IMR-90 (cell line): Measurements from ENCODE around the gene AGPAT3. TPM values are rescaled to one million over a fixed set of nuclear protein-coding genes. Genes with fewer than 3 reads are reported as not detected.

Source experiments
- ATAC-seq: fragments of 200-7000 bp; cut with Tn5 transposase; 2 replicates; pipeline ENCODE4 v1.9.1; 2020; ENCODE audit warnings: low read depth, mild to moderate bottlenecking, moderate library complexity
- BruUV-seq: library from RNA; stranded (reverse); fragments of 400-500 nt; replicated peaks from 2 replicates; lab custom pipeline; 2021; lab: Mats Ljungman, UMichigan
- CTCF ChIA-PET: fragments of 300-600 bp; formaldehyde crosslinking; extraction: SDS; loops from one replicate; lab custom pipeline; 2021; ENCODE audit warnings: antibody characterized with exemption; lab: Yijun Ruan, JAX
- POLR2A ChIA-PET: fragments of 300-600 bp; sonication (Branson Sonifier 250); formaldehyde crosslinking; loops from one replicate; lab custom pipeline; 2022; ENCODE audit warnings: antibody characterized with exemption; ENCODE audit not compliant: unreplicated experiment; lab: Charles Lee
- DNase-seq: peaks from one replicate; pipeline ENCODE4 v3.0.0; 2013
- H2AFZ ChIP-seq: replicated peaks from 2 replicates; pipeline ENCODE3; 2013; ENCODE audit warnings: low read length, mild to moderate bottlenecking; ENCODE audit not compliant: poor library complexity
- H2AK5ac ChIP-seq: 2 replicates; pipeline ENCODE4 v1.6.1; 2013; ENCODE audit warnings: low read depth, low read length, inconsistent platforms
- H2AK9ac ChIP-seq: replicated peaks from 2 replicates; pipeline ENCODE3; 2013; ENCODE audit warnings: mild to moderate bottlenecking, low read depth, low read length, moderate library complexity; ENCODE audit not compliant: poor library complexity
- H2BK120ac ChIP-seq: 2 replicates; pipeline ENCODE4 v1.6.1; 2013; ENCODE audit warnings: low read depth, low read length, inconsistent platforms
- H2BK15ac ChIP-seq: 3 replicates; pipeline ENCODE4 v1.6.1; 2013; ENCODE audit warnings: low read depth, low read length, inconsistent platforms
- H2BK20ac ChIP-seq: 2 replicates; pipeline ENCODE4 v1.6.1; 2013; ENCODE audit warnings: low read depth, mild to moderate bottlenecking, inconsistent platforms, low read length, moderate library complexity
- H2BK5ac ChIP-seq: 2 replicates; pipeline ENCODE4 v1.6.1; 2013; ENCODE audit warnings: mild to moderate bottlenecking, low read depth, low read length, inconsistent platforms; ENCODE audit not compliant: poor library complexity, severe bottlenecking
- H3K14ac ChIP-seq: replicated peaks from 2 replicates; pipeline ENCODE4 v1.6.1; 2013; ENCODE audit warnings: low read depth, low read length, inconsistent platforms
- H3K18ac ChIP-seq: 2 replicates; pipeline ENCODE4 v1.6.1; 2013; ENCODE audit warnings: low read depth, low read length, control low read depth
- H3K23ac ChIP-seq: 2 replicates; pipeline ENCODE4 v1.6.1; 2013; ENCODE audit warnings: low read depth, low read length, inconsistent platforms
- H3K27ac ChIP-seq: 2 replicates; pipeline ENCODE4 v1.5.1; 2013; ENCODE audit warnings: mild to moderate bottlenecking, control low read depth, low read length; ENCODE audit not compliant: insufficient read depth
- H3K27me3 ChIP-seq: 2 replicates; pipeline ENCODE4 v1.6.1; 2013; ENCODE audit warnings: low read length; ENCODE audit not compliant: control insufficient read depth, insufficient read depth
- H3K36me3 ChIP-seq: 2 replicates; pipeline ENCODE4 v1.6.1; 2013; ENCODE audit warnings: low read length, mixed read lengths; ENCODE audit not compliant: control insufficient read depth, insufficient read depth
- H3K4ac ChIP-seq: 2 replicates; pipeline ENCODE4 v1.6.1; 2013; ENCODE audit warnings: low read depth, low read length, inconsistent platforms
- H3K4me1 ChIP-seq: 2 replicates; pipeline ENCODE4 v1.6.1; 2013; ENCODE audit warnings: low read length, mixed read lengths; ENCODE audit not compliant: control insufficient read depth, insufficient read depth
- H3K4me2 ChIP-seq: 2 replicates; pipeline ENCODE4 v1.6.1; 2013; ENCODE audit warnings: low read depth, mild to moderate bottlenecking, control low read depth, low read length, moderate library complexity
- H3K4me3 ChIP-seq: 2 replicates; pipeline ENCODE4 v1.5.1; 2013; ENCODE audit warnings: low read depth, mild to moderate bottlenecking, control low read depth, low read length, moderate library complexity; ENCODE audit not compliant: insufficient read depth
- H3K56ac ChIP-seq: 2 replicates; pipeline ENCODE4 v1.6.1; 2013; ENCODE audit warnings: low read length, inconsistent platforms; ENCODE audit not compliant: insufficient read depth; ENCODE audit errors: extremely low read depth
- H3K79me1 ChIP-seq, 2 experiments: 2 replicates each; pipeline ENCODE4 v1.6.1; 2013; ENCODE audit warnings: low read length in 2 of 2, inconsistent platforms in 1 of 2, low read depth in 1 of 2
- H3K9ac ChIP-seq: 2 replicates; pipeline ENCODE4 v1.6.1; 2013; ENCODE audit warnings: low read depth, low read length, control low read depth
- H3K9me1 ChIP-seq: 2 replicates; pipeline ENCODE4 v1.6.1; 2013; ENCODE audit warnings: low read length, inconsistent platforms; ENCODE audit not compliant: insufficient read depth
- H3K9me3 ChIP-seq: 2 replicates; pipeline ENCODE4 v1.6.1; 2013; ENCODE audit warnings: low read length; ENCODE audit not compliant: control insufficient read depth, insufficient read depth
- H4K20me1 ChIP-seq: 2 replicates; pipeline ENCODE4 v1.6.1; 2013; ENCODE audit warnings: low read length, inconsistent platforms; ENCODE audit not compliant: insufficient read depth
- H4K5ac ChIP-seq: 2 replicates; pipeline ENCODE4 v1.6.1; 2013; ENCODE audit warnings: mild to moderate bottlenecking, low read depth, low read length, control low read depth
- H4K8ac ChIP-seq, 2 experiments: 2 replicates each; pipeline ENCODE4 v1.6.1; 2013; ENCODE audit warnings: low read depth in 2 of 2, low read length in 2 of 2, control low read depth in 1 of 2, inconsistent platforms in 1 of 2
- H4K91ac ChIP-seq: 2 replicates; pipeline ENCODE4 v1.6.1; 2013; ENCODE audit warnings: low read depth, low read length, inconsistent platforms; ENCODE audit not compliant: insufficient read depth
- ELK1 ChIP-seq: fragments of 150-350 bp; IDR thresholded peaks from 2 replicates; pipeline ENCODE4 v1.6.1; 2016; ENCODE audit warnings: low read depth, mild to moderate bottlenecking, low read length, moderate library complexity, borderline replicate concordance
- FOS ChIP-seq: fragments of 150-350 bp; IDR thresholded peaks from 2 replicates; pipeline ENCODE4 v1.6.1; 2016; ENCODE audit warnings: low read depth, low read length
- MAFK ChIP-seq: IDR thresholded peaks from 2 replicates; pipeline ENCODE4 v1.6.1; 2012; ENCODE audit warnings: low read depth, low read length, improper control_type of control experiment
- WGBS, 2 experiments: methylation state at CpG; one replicate each; pipeline versions ENCODE4 v1.1.5 to v1.1.7; 2013; ENCODE audit warnings: missing lambda C conversion rate in 2 of 2; ENCODE audit not compliant: insufficient read length in 1 of 2; ENCODE audit errors: extremely low coverage in 2 of 2; 5-methylcytosine and 5-hydroxymethylcytosine counted together
- dilution Hi-C: fragments of 300-500 bp; cut with HindIII; formaldehyde crosslinking; loops from one replicate; pipeline ENCODE4 v1.14.3; 2018; ENCODE audit warnings: low sequenced_read_pairs; ENCODE audit not compliant: unreplicated experiment
- in situ Hi-C: fragments of 300-500 bp; cut with MboI; formaldehyde crosslinking; loops from 3 replicates; pipeline ENCODE4 v1.14.3; 2019; ENCODE audit warnings: low sequenced_read_pairs, inconsistent platforms, mixed read lengths
- intact Hi-C: fragments of 100-400 bp; cut with micrococcal nuclease; formaldehyde crosslinking; loops from 2 replicates; pipeline ENCODE4 v1.10.0; 2022
- polyA plus RNA-seq, 3 experiments: library from polyadenylated mRNA; depleted of rRNA; stranded (reverse); fragments of >200 nt; gene quantifications; 2 replicates each; pipeline ENCODE4 v1.2.3, GENCODE V29; 2012; ENCODE audit warnings: low replicate concordance in 1 of 3
- total RNA-seq: library from RNA; depleted of rRNA; stranded (reverse); fragments of >200 nt; gene quantifications from 2 replicates; pipeline ENCODE4 v1.2.3, GENCODE V29; 2012
- TF ChIP-seq, protein P1 (sequence below): conservative IDR thresholded peaks from 2 replicates; pipeline ENCODE4 v1.5.1; 2012; ENCODE audit warnings: mild to moderate bottlenecking, low read depth, low read length, improper control_type of control experiment

AGPAT3 gene
- total and polyA plus RNA-seq, 2 of the 4 experiments (the other 2 are of a cell fraction), result 27.1 to 38.7 TPM

- Histone ChIP-seq H3K4me3 (no peak overlapping the region), H3K36me3 (peaks cover 9% of the 10 kb centered on the region; the same call in 1 of the 2 replicates), H2BK5ac (no peak overlapping the region), H2AFZ (no peak overlapping the region), H3K27me3 (no peaks in the 10 kb centered on the region), H3K18ac (no peak overlapping the region), H3K4ac (no peak overlapping the region), H3K79me1 (peaks cover 13 to 76% of the 10 kb centered on the region in 2 experiments), H3K9ac (no peak overlapping the region), H3K9me1 (peaks cover 7% of the 10 kb centered on the region; the same call in 1 of the 2 replicates), H3K4me1 (peaks cover 2% of the 10 kb centered on the region; the same call in 1 of the 2 replicates), H4K5ac (no peak overlapping the region), H4K91ac (no peak overlapping the region), H4K8ac (no peak overlapping the region), H2BK15ac (no peak overlapping the region), H3K23ac (no peak overlapping the region), H3K4me2 (no peak overlapping the region), H2AK9ac (no peak overlapping the region), H3K56ac (no peak overlapping the region), H3K27ac (no peak overlapping the region), H3K9me3 (no peaks in the 10 kb centered on the region), H4K20me1 (peaks cover 57% of the 10 kb centered on the region), H2BK120ac (no peak overlapping the region), H3K14ac (no peak overlapping the region), H2AK5ac (no peak overlapping the region), H2BK20ac (no peak overlapping the region)
- ATAC-seq (no peak), DNase-seq (no peak)
- TF ChIP-seq, protein P1, sequence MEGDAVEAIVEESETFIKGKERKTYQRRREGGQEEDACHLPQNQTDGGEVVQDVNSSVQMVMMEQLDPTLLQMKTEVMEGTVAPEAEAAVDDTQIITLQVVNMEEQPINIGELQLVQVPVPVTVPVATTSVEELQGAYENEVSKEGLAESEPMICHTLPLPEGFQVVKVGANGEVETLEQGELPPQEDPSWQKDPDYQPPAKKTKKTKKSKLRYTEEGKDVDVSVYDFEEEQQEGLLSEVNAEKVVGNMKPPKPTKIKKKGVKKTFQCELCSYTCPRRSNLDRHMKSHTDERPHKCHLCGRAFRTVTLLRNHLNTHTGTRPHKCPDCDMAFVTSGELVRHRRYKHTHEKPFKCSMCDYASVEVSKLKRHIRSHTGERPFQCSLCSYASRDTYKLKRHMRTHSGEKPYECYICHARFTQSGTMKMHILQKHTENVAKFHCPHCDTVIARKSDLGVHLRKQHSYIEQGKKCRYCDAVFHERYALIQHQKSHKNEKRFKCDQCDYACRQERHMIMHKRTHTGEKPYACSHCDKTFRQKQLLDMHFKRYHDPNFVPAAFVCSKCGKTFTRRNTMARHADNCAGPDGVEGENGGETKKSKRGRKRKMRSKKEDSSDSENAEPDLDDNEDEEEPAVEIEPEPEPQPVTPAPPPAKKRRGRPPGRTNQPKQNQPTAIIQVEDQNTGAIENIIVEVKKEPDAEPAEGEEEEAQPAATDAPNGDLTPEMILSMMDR, result no peak
- no peak for TF ChIP-seq MAFK
- TF ChIP-seq FOS, result no peak
- no peak for TF ChIP-seq ELK1
- 100% methylated on average over 4 of the region's 17 CpGs; no CpG with 5 or more reads in 1 of the 2 experiments for WGBS, 2 experiments
- intact Hi-C loops (no loop called here), in situ Hi-C loops (no loop called here), dilution Hi-C loops (no loop called here)
- BruUV-seq, result no TSS peak
- ChIA-PET POLR2A (no interaction called here), CTCF (no interaction called here)
These were observed 62.7 kb downstream of the AGPAT3 start for GRCh38 chr21:43927591-43928221.
